Measurements from ENCODE around the gene MID1.

The MID1 gene

GRCh38 chrX:10529344-10529743, 91.0 kb downstream of the MID1 start:
- no peak for DNase-seq (ENCODE audit: low spot score)

GRCh38 chrX:10526451-10526850, 93.9 kb downstream of the MID1 start:
- no peak for DNase-seq (ENCODE audit: low spot score)

GRCh38 chrX:10525381-10526120, 94.8 kb downstream of the MID1 start:
- no peak for DNase-seq (ENCODE audit: low spot score)

GRCh38 chrX:10524578-10524977, 95.8 kb downstream of the MID1 start:
- DNase-seq (ENCODE audit: low spot score) = no peak

- no peak for DNase-seq (ENCODE audit: low spot score)
Observed at GRCh38 chrX:10519761-10520160, 100.6 kb downstream of the MID1 start.

GRCh38 chrX:10519278-10519677, 101.1 kb downstream of the MID1 start:
- no peak for DNase-seq (ENCODE audit: low spot score)

GRCh38 chrX:10518073-10518472, 102.3 kb downstream of the MID1 start:
- no peak for DNase-seq (ENCODE audit: low spot score)

GRCh38 chrX:10516781-10517322, 103.5 kb downstream of the MID1 start:
- DNase-seq (ENCODE audit: low spot score) = no peak

GRCh38 chrX:10514891-10515290, 105.5 kb downstream of the MID1 start:
- no peak for DNase-seq (ENCODE audit: low spot score)

- DNase-seq (ENCODE audit: low spot score) = no peak
Observed at GRCh38 chrX:10513974-10514373, 106.4 kb downstream of the MID1 start.

GRCh38 chrX:10512741-10513140, 107.6 kb downstream of the MID1 start:
- no peak for DNase-seq (ENCODE audit: low spot score)

- DNase-seq (ENCODE audit: low spot score) = no peak
Observed at GRCh38 chrX:10512258-10512657, 108.1 kb downstream of the MID1 start.

GRCh38 chrX:10509397-10509796, 111.0 kb downstream of the MID1 start:
- no peak for DNase-seq (ENCODE audit: low spot score)

- no peak for DNase-seq (ENCODE audit: low spot score)
Observed at GRCh38 chrX:10508891-10509290, 111.5 kb downstream of the MID1 start.

GRCh38 chrX:10507876-10508275, 112.5 kb downstream of the MID1 start:
- no peak for DNase-seq (ENCODE audit: low spot score)

- no peak for DNase-seq (ENCODE audit: low spot score)
Observed at GRCh38 chrX:10507181-10507580, 113.2 kb downstream of the MID1 start.

- no peak for DNase-seq (ENCODE audit: low spot score)
Observed at GRCh38 chrX:10506781-10507180, 113.6 kb downstream of the MID1 start.

GRCh38 chrX:10505726-10506125, 114.7 kb downstream of the MID1 start:
- no peak for DNase-seq (ENCODE audit: low spot score)

- DNase-seq (ENCODE audit: low spot score) = no peak
Observed at GRCh38 chrX:10502961-10503360, 117.4 kb downstream of the MID1 start.

- DNase-seq (ENCODE audit: low spot score) = no peak
Observed at GRCh38 chrX:10501611-10502010, 118.8 kb downstream of the MID1 start.

GRCh38 chrX:10496345-10496965, 123.9 kb downstream of the MID1 start:
- DNase-seq (ENCODE audit: low spot score) = no peak

GRCh38 chrX:10495677-10496076, 124.7 kb downstream of the MID1 start:
- no peak for DNase-seq (ENCODE audit: low spot score)

GRCh38 chrX:10492250-10492649, 128.1 kb downstream of the MID1 start:
- DNase-seq (ENCODE audit: low spot score) = no peak

GRCh38 chrX:10486373-10486772, 134.0 kb downstream of the MID1 start:
- DNase-seq (ENCODE audit: low spot score) = no peak
